Stimulated activated naive CD4-positive, alpha-beta T cell (primary cell): Measurements from ENCODE around the gene MARCHF7.
"Not testable (repeated sequence)": the region's sequence is repeated elsewhere in the genome, so short reads cannot be mapped to it uniquely, and the experiment has no call there.

Source experiments
- DNase-seq, 6 experiments: peaks; one replicate each; lab custom pipeline; 2025; lab: John Stamatoyannopoulos, UW

The MARCHF7 gene

DNA sequence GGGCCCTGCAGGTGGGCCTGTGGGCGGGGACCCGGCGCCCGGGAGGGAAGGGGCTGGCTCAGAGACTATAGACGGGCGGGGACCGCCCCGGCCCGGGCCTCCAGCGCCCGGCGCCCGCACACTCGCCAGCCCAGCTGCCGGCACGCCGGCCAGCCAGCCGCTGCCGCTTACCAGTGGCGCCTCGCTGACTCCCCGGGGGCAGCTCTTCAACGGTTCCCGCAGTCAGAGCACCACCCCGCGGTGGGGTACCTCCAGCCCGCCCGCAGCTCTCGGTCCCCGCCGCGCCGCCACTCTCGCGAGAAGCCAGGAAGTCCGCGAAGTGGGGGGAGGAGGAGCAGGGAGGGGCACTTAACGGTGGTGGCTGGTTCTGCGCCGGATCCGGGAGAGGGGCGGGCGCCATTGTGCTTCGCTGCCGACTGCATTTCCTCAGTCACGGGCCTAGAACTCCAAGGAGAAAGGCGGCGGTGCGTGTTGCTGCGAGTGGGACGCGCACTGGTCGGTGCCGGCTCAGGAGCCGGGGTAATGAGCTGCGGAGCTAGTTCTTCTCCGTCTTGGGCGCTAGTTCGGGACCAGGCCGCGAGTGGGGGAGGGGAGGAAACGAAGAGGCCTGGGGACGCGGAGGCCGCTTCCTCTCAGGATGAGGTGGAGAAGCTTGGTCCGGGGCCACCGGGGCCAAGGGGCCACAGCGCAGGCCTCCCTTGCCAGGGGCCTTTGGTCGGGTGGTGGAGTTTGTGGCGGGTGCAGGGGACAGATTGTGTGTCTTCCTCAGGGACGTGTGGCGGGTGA lies at the start of gene MARCHF7:
MARCHF7 (plus strand) TSS at position 364 of the 786 bp plus-strand sequence. CDS start 16,517 bp downstream, outside the sequence.
- peak; percentile 94 to 98 (median 96) for DNase-seq

- not testable (repeated sequence) for DNase-seq
Observed at GRCh38 chr2:159667423-159667822, 44.9 kb upstream of the MARCHF7 start.

DNA sequence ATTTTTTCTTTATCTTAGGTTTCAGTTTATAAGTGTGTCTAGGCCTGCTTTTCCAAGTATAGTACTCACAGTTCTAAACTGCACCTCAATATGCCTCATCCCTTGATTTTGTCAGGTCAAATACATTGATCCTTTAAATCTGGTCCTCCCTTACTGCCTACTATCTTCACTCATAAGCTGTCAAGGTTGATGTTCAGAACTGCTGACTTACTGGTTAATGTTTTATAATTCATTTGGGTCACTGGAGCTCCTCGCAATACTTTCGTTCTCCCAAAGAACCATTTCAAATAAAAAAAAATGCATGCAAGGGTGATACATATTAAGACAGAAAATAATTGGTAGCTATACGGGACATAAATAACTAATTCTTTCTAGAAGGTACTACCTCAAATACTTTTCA lies 41.3 kb upstream of the MARCHF7 start:
- DNase-seq: no peak

- DNase-seq: no peak
Observed at GRCh38 chr2:159677654-159678053, 34.7 kb upstream of the MARCHF7 start.

DNA sequence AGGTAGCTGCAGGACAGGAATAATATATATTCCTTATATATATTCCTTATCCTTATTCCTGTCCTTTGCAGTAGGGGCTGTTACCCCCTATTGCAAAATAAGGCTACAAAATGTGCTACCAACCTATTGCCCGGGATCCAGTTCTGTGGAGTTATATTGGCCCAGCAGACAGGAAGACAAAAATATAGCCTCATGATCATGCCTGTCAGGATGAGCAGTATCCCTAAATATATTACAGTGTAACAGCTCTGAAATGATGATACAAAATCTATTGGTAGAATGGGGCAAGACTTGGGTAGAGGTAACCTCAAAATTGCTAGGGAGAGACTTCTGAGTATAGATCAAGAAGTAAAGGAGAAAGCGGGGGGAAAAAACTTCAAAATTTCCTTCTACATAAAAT lies 31.6 kb upstream of the MARCHF7 start:
- DNase-seq: no peak

- no peak for DNase-seq
Observed at GRCh38 chr2:159683817-159684216, 28.5 kb upstream of the MARCHF7 start.

GRCh38 chr2:159684796-159685195 lies 27.5 kb upstream of the MARCHF7 start:
- DNase-seq: no peak

- no peak for DNase-seq
Observed at GRCh38 chr2:159694500-159695040, 17.7 kb upstream of the MARCHF7 start.

DNA sequence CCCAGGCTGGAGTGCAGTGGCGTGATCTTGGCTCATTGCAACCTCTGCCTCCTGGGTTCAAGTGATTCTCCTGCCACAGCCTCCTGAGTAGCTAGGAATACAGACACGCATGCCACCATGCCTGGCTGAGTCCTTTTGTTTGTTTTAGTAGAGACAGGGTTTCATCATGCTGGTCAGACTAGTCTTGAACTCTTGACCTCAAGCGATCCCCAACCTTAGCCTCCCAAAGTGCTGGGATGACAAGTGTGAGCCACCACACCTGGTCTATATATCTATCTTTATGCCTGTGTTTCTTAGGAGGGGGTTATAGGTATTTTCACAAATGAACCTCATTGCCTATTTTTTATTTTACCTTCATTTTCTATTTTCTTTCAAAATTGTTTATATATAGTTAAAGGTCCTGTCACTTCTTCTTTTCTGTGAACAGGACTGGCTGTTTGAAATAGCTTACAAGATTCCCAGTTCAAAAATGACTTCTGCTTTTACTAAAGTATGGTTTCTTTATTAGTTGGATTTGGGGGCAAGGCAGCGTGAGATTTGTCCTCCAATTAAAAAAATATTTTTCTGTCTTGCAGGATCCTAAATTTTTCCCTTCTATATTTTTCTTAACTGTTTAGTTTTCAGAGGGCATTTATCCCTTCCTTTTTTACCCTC lies 16.4 kb upstream of the MARCHF7 start:
- DNase-seq: no peak

- DNase-seq: no peak
Observed at GRCh38 chr2:159703491-159703890, 8.8 kb upstream of the MARCHF7 start.

DNA sequence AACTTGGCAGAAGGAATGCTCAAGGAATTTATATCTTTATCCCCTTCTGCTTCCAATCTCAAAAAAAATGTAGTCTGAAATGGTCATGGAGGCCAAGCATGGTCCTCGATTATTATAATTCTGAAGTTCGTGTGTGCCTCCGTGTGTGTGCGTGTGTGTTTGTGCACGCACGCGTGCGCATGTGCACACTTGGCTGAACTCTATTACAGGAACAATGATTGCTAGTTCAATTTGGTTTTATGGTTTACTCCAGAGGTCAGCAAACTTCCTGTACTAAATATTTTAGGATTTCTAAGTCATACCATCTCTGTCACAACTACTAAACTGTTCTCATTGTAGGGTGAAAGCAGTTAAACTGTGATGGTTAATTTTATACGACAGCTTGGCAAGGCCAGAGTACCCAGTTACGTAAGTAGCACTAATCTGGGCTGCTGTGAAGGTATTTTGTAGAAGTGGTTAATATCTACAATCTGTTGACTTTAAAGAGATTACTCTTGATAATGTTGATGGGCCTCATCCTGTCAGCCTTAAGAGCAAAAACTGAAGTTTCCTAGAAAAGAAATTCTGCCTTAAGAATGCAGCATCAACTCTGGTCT lies 5.8 kb upstream of the MARCHF7 start:
- DNase-seq: no peak

DNA sequence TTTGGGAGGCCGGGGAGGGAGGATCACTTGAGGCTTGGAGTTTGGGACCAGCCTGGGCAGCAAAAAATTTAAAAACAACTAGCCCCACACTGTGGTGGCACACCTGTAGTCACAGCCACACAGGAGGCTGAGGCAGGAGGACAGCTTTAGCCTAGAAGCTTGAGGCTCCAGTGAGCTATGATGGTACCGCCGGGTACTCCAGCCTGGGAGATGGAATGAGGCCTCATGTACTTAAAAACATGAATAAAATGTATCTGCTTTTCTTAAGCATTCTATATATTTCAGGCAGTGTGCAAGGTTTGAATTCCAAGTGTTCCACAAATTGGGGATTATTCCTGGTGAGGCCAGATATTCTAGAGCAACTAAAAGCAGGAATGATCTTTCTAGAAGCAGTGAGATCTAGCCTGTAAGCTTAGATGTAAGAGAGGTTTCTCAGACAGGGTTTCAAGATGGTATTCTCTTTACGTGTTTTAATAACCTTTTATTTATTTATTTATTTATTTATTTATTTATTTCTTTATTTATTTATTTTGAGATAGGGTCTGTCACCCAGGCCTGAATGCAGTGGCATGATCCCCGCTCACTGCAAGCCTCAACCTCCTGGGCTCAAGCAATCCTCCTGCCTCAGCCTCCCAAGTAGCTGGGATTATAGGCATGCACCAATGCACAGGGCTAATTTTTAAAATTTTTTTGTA lies 4.1 kb upstream of the MARCHF7 start:
- DNase-seq: no peak

GRCh38 chr2:159710601-159711180 lies 1.6 kb upstream of the MARCHF7 start:
- DNase-seq: no peak

DNA sequence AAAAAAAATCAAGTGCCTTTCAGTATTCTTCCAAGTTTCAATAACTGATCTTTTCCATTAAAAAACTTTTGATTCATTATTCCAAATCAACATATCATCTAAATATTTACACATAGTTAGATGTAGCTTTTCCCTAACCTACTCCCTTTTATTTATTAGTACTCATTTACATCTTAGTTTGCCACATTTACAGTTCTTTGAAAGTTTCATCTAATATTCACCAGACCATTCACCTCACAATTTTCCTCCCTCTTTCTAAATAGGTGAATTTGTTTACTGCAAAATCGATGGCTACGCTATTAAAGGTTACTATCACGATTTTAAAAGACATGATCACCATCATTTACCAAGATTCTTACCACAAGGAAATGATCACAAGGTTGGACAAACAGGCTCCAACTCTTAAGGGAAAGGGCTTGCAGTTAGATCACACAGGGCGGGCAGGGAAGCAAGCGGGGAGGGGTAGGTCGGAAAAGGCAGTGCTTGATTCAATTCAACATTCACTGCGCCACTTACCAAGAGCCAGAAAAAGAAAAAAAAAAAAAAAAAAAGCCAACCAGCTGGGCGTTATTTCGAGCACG lies 654 bp upstream of the MARCHF7 start:
- no peak for DNase-seq

- DNase-seq: peak in 1 of 6 experiments; percentile 35
Observed at GRCh38 chr2:159712929-159713420, 669 bp downstream of the MARCHF7 start.

DNA sequence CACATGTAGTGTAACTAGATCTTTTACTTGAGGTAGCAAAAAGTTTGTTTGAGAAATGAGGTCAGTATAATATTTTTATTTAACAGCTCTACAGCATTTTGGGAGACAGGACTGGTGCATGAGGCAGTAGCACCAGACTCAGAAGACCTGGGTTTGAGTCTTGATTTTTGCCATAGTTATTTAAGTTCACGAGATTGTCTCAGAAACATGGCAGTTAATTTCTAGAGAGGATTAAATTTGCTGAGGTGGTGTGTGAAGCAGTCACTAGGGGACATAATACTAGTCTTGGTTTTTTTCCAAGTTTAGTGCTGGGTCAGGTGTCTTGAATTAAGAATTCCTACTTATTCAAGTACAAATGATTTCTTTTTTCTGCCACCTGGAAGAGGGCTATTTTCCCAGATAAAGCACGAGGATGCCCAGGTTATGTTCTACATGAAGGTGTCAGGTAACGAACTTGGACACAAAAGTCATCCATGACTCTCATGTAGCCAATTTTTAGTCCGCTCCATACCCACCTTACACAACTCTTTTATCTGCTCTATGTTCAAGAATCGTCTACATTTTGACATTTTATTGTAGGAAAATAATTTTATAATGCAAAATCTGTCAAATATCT lies 1.4 kb downstream of the MARCHF7 start:
- DNase-seq: no peak

- no peak for DNase-seq
Observed at GRCh38 chr2:159714247-159714930, 2.1 kb downstream of the MARCHF7 start.

- no peak for DNase-seq
Observed at GRCh38 chr2:159715451-159715850, 3.1 kb downstream of the MARCHF7 start.

GRCh38 chr2:159716409-159716808 lies 4.1 kb downstream of the MARCHF7 start:
- DNase-seq: not testable (repeated sequence)

- DNase-seq: no peak
Observed at GRCh38 chr2:159716857-159717256, 4.6 kb downstream of the MARCHF7 start.
